RPMI8226 (cell line): Measurements from ENCODE around the gene OR4A47.
"Not testable (repeated sequence)": the region's sequence is repeated elsewhere in the genome, so short reads cannot be mapped to it uniquely, and the experiment has no call there.

Experiments used
- DNase-seq: peaks from one replicate; pipeline ENCODE4 v3.0.0-alpha.2; 2015

The OR4A47 gene, protein sequence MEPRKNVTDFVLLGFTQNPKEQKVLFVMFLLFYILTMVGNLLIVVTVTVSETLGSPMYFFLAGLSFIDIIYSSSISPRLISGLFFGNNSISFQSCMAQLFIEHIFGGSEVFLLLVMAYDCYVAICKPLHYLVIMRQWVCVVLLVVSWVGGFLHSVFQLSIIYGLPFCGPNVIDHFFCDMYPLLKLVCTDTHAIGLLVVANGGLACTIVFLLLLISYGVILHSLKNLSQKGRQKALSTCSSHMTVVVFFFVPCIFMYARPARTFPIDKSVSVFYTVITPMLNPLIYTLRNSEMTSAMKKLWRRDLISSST

DNA sequence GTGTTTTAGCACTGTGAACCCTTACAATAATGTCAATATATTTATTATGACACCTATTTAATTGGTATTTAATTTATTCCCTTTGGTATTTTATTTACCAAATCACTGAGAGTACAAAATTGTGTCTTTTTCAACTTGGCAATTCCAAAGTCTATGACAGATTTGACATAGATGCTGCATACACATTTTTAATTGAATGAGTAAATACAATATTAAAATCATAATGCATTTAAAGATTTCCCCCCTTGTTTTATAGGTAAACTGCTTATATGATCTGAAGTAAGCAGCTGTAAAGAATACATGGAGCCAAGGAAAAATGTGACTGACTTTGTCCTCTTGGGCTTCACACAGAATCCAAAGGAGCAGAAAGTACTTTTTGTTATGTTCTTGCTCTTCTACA is at the start of gene OR4A47:
Gene OR4A47 (plus strand): TSS at position 301 of the 400 bp plus-strand sequence. CDS start 0 bp downstream, at position 301.
- not testable (repeated sequence) for DNase-seq

GRCh38 chr11:48455909-48456308 is 32.7 kb upstream of the OR4A47 start:
- DNase-seq = not testable (repeated sequence)

- not testable (repeated sequence) for DNase-seq
These were observed 14.6 kb upstream of the OR4A47 start for GRCh38 chr11:48473966-48474365.

DNA sequence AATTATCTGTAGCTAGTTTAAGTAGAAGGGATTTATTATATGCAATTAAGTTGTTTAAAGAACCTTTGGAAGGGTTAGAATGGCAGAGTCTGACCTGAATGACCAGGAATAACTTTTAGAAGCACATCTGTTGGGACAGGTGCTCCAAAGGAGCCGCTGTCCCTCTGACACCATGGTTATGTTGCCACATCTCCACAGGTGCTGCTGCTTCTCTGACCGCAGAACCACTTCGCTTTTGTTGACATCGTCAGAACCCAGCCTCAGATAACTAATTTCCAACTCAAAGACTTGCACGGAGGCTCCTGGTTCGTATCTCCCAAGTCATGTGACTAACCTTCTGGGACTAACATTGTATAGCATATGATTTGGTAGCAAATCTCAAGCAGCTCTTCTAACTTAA is 13.9 kb upstream of the OR4A47 start:
- peak; percentile 59 for DNase-seq

GRCh38 chr11:48506169-48506568 is 17.6 kb downstream of the OR4A47 start:
- DNase-seq = not testable (repeated sequence)

- DNase-seq = no peak
These were observed 50.4 kb downstream of the OR4A47 start for GRCh38 chr11:48538991-48539390.
